OCI-LY3 (cell line): ENCODE measurements around the gene XRCC6.

Source experiments
- H2AFZ ChIP-seq: fragments of 200-600, 300-600 bp; shearing (Covaris generic); 2 replicates; pipeline ENCODE4 v1.6.0; 2014; ENCODE audit warnings: antibody characterized with exemption, low read depth, low read length
- H3K27ac ChIP-seq: fragments of 200-600, 300-600 bp; sonication (generic); 2 replicates; pipeline ENCODE4 v1.5.1; 2014; ENCODE audit warnings: mild to moderate bottlenecking, low read length, moderate library complexity, mixed read lengths
- H3K27me3 ChIP-seq: fragments of 200-600, 300-600 bp; sonication (generic); 2 replicates; pipeline ENCODE4 v1.6.1; 2014; ENCODE audit warnings: low read depth, low read length, mixed read lengths
- H3K36me3 ChIP-seq: fragments of 200-600, 300-600 bp; sonication (generic); replicated peaks from 2 replicates; pipeline ENCODE3; 2014; ENCODE audit warnings: low read depth, low read length, mixed read lengths
- H3K4me1 ChIP-seq: fragments of 300-600, 200-600 bp; sonication (generic); 2 replicates; pipeline ENCODE4 v1.6.1; 2014; ENCODE audit warnings: low read length, mixed read lengths
- H3K4me2 ChIP-seq: fragments of 200-600, 300-600 bp; sonication (generic); 2 replicates; pipeline ENCODE4 v1.6.1; 2014; ENCODE audit warnings: low read length, mixed read lengths
- H3K4me3 ChIP-seq: fragments of 300-600, 200-600 bp; sonication (generic); 2 replicates; pipeline ENCODE4 v1.5.1; 2014; ENCODE audit warnings: antibody characterized with exemption, mild to moderate bottlenecking, low read length, moderate library complexity
- H3K79me2 ChIP-seq: fragments of 300-600, 200-600 bp; shearing (Covaris generic); 2 replicates; pipeline ENCODE4 v1.6.1; 2014; ENCODE audit warnings: mild to moderate bottlenecking, low read length, mixed read lengths
- H3K9ac ChIP-seq: fragments of 300-600, 200-600 bp; shearing (Covaris generic); 2 replicates; pipeline ENCODE4 v1.6.0; 2014; ENCODE audit warnings: mild to moderate bottlenecking, low read length, moderate library complexity
- H3K9me3 ChIP-seq: fragments of 200-600, 300-600 bp; shearing (Covaris generic); 2 replicates; pipeline ENCODE4 v1.6.1; 2014; ENCODE audit warnings: low read length, mixed read lengths; ENCODE audit not compliant: insufficient read depth
- H4K20me1 ChIP-seq: fragments of 200-600, 300-600 bp; sonication (generic); 2 replicates; pipeline ENCODE4 v1.6.1; 2016; ENCODE audit warnings: low read length, mixed read lengths; ENCODE audit not compliant: insufficient read depth
- CTCF ChIP-seq: fragments of 200-600, 300-600 bp; sonication (generic); IDR thresholded peaks from 2 replicates; pipeline ENCODE4 v1.5.1; 2014; ENCODE audit warnings: antibody characterized with exemption, low read length, low read depth
- EZH2phosphoT487 ChIP-seq: fragments of 200-600 bp; shearing (Covaris generic); IDR thresholded peaks from 2 replicates; pipeline ENCODE4 v1.6.1; 2018; ENCODE audit warnings: antibody characterized with exemption, mixed run types, low read depth

The XRCC6 gene

GRCh38 chr22:41595703-41596102, 25.4 kb upstream of the XRCC6 start:
- no peak overlapping the region for H3K4me3 ChIP-seq
- H3K9ac ChIP-seq: no peak overlapping the region
- no peaks in the 10 kb centered on the region for H3K27me3 ChIP-seq

GRCh38 chr22:41596776-41597634, 24.1 kb upstream of the XRCC6 start:
- H3K27me3 ChIP-seq: no peaks in the 10 kb centered on the region
- H3K4me3 ChIP-seq: no peak overlapping the region
- no peak overlapping the region for H3K9ac ChIP-seq
- no peak overlapping the region for H3K27ac ChIP-seq
- no peaks in the 10 kb centered on the region for H3K4me1 ChIP-seq
- peaks cover 26% of the 10 kb centered on the region for H3K36me3 ChIP-seq
- no peak overlapping the region for H2AFZ ChIP-seq
- no peaks in the 10 kb centered on the region for H3K9me3 ChIP-seq
- no peak overlapping the region for H3K4me2 ChIP-seq
- TF ChIP-seq EZH2phosphoT487 (no peak), CTCF (peak; percentile 77)
- no peaks in the 10 kb centered on the region for H3K79me2 ChIP-seq
- H4K20me1 ChIP-seq: no peaks in the 10 kb centered on the region

More at GRCh38 chr22:41595703-41596102, 25.4 kb upstream of the XRCC6 start:
- H3K27ac ChIP-seq: no peak overlapping the region
- H3K4me2 ChIP-seq: no peak overlapping the region
- H3K4me1 ChIP-seq: no peaks in the 10 kb centered on the region
- no peaks in the 10 kb centered on the region for H4K20me1 ChIP-seq
- no peaks in the 10 kb centered on the region for H3K79me2 ChIP-seq
- TF ChIP-seq CTCF (no peak), EZH2phosphoT487 (no peak)
- H3K36me3 ChIP-seq: peaks cover 15% of the 10 kb centered on the region
- H2AFZ ChIP-seq: no peak overlapping the region
- no peaks in the 10 kb centered on the region for H3K9me3 ChIP-seq

DNA sequence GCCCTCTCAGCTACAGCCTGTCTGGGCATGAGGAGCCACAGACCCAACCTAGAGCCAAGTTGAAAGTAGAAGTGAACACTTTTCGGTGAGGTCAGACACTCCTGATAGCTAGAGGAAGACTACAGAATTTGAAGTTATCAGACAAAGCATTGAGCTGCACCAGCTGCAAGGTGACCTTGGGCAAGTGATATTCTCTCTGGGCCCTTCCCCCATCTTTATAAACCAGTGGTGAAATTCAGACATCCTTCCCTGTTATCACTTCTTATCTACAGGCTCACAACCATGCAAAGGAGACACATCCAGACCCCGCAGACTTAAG, 23.5 kb upstream of the XRCC6 start:
- H3K4me2 ChIP-seq: no peak overlapping the region
- TF ChIP-seq CTCF (no peak), EZH2phosphoT487 (no peak)
- H3K79me2 ChIP-seq: no peaks in the 10 kb centered on the region
- H3K36me3 ChIP-seq: peaks cover 32% of the 10 kb centered on the region
- no peak overlapping the region for H3K9ac ChIP-seq
- no peaks in the 10 kb centered on the region for H3K27me3 ChIP-seq
- peaks cover 1% of the 10 kb centered on the region; the same call in 1 of the 2 replicates for H4K20me1 ChIP-seq
- no peak overlapping the region for H3K27ac ChIP-seq
- H3K4me1 ChIP-seq: no peaks in the 10 kb centered on the region
- H3K4me3 ChIP-seq: no peak overlapping the region
- H3K9me3 ChIP-seq: no peaks in the 10 kb centered on the region
- no peak overlapping the region for H2AFZ ChIP-seq

- Histone ChIP-seq H3K9ac (no peak overlapping the region), H3K79me2 (no peaks in the 10 kb centered on the region), H3K27me3 (no peaks in the 10 kb centered on the region), H2AFZ (no peak overlapping the region), H4K20me1 (peaks cover 6% of the 10 kb centered on the region; the same call in 1 of the 2 replicates), H3K9me3 (no peaks in the 10 kb centered on the region), H3K27ac (no peak overlapping the region), H3K4me2 (no peak overlapping the region), H3K4me1 (no peaks in the 10 kb centered on the region), H3K36me3 (peaks cover 37% of the 10 kb centered on the region), H3K4me3 (no peak overlapping the region)
- TF ChIP-seq EZH2phosphoT487: no peak
- no peak for TF ChIP-seq CTCF
These were observed 23.0 kb upstream of the XRCC6 start for GRCh38 chr22:41598081-41598480.
